ENCODE data around the gene TTC32.

DNA sequence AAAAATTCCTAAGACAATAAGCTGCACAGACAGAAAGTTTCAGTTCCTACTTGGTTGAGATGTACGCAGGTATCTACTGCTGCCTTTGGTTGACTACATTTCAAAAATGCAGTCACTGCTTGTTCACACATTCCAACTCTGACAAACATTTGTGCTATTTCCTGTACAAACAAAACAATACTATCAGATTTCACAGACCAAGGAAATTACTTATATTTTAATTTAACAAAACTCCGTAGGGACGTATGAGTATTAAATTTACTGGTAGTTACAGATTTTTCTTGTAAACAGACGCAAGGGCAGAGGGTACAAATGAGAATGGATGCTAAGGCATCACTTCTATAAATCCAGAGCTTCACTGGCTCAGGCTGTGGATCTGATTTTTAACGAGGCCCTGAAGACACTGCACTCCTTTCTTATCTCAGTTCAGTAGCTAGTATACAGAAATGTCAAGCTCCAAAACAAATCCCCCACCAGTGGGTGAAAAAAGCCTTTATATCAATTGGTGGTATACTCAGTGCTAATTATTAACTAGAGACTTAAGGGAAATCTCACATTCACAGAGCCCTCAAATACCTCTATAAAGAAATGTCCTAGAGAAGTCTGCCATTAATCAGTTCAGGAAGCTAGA is 31.7 kb upstream of the TTC32 start:
- no peak for TF ChIP-seq POLR2A (IDR thresholded peaks at IDR 0.05)
- TF ChIP-seq, protein P1, sequence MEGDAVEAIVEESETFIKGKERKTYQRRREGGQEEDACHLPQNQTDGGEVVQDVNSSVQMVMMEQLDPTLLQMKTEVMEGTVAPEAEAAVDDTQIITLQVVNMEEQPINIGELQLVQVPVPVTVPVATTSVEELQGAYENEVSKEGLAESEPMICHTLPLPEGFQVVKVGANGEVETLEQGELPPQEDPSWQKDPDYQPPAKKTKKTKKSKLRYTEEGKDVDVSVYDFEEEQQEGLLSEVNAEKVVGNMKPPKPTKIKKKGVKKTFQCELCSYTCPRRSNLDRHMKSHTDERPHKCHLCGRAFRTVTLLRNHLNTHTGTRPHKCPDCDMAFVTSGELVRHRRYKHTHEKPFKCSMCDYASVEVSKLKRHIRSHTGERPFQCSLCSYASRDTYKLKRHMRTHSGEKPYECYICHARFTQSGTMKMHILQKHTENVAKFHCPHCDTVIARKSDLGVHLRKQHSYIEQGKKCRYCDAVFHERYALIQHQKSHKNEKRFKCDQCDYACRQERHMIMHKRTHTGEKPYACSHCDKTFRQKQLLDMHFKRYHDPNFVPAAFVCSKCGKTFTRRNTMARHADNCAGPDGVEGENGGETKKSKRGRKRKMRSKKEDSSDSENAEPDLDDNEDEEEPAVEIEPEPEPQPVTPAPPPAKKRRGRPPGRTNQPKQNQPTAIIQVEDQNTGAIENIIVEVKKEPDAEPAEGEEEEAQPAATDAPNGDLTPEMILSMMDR (IDR thresholded peaks at IDR 0.05) = no peak

Data from lower leg skin (tissue), 3 donors.